GF-D8 (cell line): Measurements from ENCODE around the gene MOCS1.

Experiments
- DNase-seq: peaks from one replicate; lab custom pipeline; 2025; lab: John Stamatoyannopoulos, UW

MOCS1 gene

DNA sequence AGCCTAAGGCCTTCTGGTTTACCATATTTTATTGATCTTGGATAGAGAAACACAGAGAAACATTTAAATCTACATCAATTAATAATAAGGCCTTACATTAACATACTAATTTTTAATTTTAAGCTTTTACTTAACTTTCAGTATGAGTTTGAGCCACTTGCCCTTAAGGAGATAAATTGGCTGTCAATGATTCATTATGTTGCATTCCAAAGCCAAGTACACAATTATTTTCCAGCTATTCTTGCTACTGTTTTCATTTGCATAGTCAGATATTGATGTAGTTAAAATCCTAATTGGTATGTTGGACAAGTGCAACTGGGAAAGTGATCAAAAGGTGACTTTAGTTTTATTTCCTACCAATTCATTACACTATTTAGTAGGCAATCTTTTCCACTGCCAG lies 58.2 kb downstream of the MOCS1 start:
- DNase-seq = no peak

DNA sequence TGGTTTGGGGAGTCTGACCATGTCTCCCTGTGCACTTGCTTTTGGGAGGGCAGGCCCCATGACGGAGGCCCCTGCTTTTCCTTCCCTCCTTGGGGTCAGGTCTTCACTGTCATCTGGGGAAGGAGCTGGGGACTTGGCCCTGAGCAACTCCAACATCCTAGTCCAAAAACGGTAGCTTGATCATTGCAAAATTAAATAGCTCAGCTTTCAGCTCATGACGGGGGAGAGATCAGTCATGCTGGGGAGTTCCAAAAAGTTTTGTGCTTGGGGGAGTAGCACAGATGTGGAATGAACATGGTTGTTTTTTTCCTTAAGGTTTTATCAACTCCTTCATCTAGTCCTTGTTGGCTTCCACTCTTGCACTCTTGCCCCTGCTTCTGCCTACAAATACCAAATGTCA lies 60.8 kb downstream of the MOCS1 start:
- DNase-seq = no peak

DNA sequence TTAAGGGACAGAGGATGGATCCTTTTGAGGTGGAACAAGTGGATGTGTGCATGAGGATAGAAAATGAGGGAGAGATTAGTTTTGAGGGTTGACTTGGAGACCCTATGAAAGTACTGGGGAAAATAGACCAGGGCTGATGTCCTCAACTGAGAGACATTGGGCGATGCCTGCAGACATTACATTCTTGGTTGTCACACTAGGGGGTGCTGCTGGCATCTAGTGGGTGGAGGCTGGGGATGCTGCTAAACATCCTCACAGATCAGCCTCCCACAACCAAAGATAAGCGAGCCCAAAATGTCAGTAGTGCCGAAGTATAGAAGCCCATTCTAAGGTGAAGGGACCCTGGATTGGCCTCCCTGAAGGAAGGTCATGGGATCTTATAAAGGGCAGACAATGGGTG lies 63.3 kb downstream of the MOCS1 start:
- DNase-seq = no peak

DNA sequence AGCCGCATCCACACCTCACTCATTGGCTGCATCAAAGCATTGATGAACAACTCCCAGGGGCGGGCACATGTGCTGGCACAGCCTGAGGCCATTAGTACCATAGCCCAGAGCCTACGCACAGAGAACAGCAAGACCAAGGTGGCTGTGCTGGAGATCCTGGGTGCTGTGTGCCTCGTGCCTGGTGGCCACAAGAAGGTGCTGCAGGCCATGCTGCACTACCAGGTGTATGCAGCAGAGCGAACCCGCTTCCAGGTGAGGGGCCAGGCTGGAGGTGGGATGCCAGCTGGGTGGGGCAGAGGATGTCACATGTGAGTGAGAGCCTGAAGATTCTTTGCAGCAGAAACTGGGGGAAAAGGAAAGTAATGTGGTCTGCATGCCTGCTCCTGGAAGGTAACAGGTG lies 66.7 kb downstream of the MOCS1 start:
- DNase-seq = no peak

DNA sequence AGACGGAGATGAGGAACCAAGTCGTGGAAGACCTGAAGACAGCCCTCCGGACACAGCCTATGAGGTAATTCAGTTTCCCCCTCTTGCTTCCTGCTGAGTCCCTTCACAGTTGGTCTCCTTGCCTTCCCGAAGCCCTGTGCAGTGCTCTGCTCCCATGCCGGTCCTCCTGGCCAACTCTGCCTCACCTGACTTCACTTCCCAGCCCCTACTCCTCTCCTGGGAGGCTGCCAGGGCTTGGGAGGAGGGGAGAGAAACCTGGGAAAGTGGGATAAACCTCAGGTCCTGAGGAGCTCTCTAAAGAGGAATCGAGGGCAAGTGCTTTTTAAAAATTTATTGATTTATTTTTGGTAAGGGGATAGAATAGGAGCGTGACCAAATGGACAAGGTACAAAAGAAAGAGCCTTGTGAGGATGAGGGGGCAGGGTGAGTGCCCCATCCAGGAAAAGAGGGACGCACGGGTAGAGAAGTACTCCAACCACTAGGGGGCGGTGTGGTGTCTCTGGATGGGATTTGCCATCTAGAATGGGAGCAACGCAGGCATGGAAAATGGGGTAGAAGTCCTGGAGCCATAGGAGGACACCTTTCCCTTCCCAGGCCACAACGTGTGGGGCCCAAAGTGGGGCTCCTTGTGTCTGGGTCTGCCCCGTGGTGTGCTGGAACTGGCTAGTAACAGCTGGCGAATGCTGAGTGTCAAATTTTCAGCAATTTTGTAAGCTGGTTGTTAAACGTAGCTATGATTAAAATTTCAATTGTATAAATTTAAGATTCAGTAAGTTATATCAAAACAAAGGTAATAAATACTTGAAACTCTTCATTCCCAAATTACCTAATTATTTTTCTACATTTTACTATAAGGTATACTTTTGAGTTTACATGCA lies 69.0 kb downstream of the MOCS1 start:
- no peak for DNase-seq

DNA sequence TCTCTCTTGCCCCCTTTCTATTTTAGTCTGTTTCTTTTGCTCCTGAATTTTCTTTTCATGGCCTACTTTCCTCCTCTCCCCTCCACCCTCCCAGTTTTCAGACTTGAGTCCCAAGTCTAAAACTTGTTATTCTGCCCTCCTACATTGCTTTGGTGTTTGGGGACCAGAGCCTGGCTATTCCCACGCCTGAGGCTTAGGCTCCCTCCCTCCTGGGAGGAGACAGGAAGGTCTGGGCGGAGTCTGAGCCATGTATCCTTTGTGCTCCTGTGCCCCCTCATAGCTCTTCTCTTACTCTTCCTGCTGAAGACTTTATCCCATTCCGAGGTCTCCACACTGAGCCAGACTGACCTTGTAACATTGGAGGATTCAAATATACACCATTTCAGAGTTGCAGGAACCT lies 72.6 kb downstream of the MOCS1 start:
- no peak for DNase-seq

DNA sequence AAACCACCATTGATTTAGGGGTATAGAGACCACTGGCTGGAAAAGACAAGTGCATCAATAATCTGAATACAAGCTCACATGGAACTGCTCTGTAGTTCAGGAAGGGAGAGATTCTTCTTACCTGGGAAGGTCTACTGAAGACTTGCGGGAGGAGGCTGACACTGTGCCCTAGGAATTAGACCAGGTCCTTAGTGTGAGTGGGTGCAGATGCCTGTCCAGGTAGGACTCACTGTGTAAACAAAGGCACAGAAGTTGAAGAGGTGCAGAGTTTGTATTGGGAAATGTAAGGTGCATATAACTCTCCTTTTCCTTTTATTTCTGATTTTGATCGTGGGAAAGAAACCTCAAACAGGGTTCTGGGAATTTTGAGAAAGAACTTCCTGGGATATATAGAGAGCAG lies 75.2 kb downstream of the MOCS1 start:
- no peak for DNase-seq

DNA sequence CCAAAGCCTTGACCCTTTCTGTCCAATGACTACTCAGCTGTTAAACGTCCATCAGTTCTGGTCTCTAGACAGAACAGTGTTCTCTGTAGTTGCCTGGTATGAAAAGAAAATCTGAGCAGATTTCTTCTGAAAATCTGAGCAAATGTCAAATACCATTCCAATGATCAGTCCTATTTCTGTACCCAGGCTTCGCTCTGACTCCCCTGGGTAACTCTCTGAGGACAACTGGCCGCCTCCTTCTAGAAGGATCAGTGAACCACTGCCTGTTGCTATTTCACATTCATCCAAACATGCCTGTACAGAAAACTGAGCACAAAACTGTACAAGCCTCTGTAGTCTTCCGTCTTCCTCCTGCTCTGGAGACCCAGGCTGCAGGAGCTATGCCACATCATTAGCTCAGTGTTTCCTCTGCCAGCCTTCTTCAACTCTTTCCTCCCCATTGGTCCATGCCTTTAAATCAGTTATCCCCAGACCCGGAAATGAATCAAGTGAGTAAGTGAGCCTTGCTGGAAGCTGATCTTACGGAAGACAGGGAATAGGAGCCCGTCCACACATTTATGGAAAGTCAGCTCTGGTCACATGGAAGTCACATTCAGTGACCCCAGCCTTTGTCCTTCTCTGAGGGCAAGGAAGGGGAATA lies 78.8 kb downstream of the MOCS1 start:
- DNase-seq = no peak
